Kasumi-1 (cell line): ENCODE measurements around the gene RNASEH2B.

Source experiments
- DNase-seq, 2 experiments: peaks; one replicate each; lab custom pipeline; 2025; lab: John Stamatoyannopoulos, UW

Gene RNASEH2B

GRCh38 chr13:50909605-50910484, at the start of gene RNASEH2B:
Gene RNASEH2B, plus strand, starts transcription at chr13:50909791. Its CDS starts 286 bp downstream, at chr13:50910077.
- DNase-seq, result peak; percentile 56 to 67

GRCh38 chr13:50864492-50864891, 45.1 kb upstream of the RNASEH2B start:
- DNase-seq, result no peak

- DNase-seq, result no peak
Measured at GRCh38 chr13:50866817-50867636, 42.6 kb upstream of the RNASEH2B start.

GRCh38 chr13:50867637-50867945, 42.0 kb upstream of the RNASEH2B start:
- no peak for DNase-seq

- no peak for DNase-seq
Measured at GRCh38 chr13:50871405-50871804, 38.2 kb upstream of the RNASEH2B start.

GRCh38 chr13:50873467-50873866, 36.1 kb upstream of the RNASEH2B start:
- DNase-seq, result no peak

- no peak for DNase-seq
Measured at GRCh38 chr13:50873991-50874390, 35.6 kb upstream of the RNASEH2B start.

GRCh38 chr13:50882816-50883435, 26.7 kb upstream of the RNASEH2B start:
- peak; percentile 7 to 16 for DNase-seq

GRCh38 chr13:50883728-50884127, 25.9 kb upstream of the RNASEH2B start:
- no peak for DNase-seq

GRCh38 chr13:50884265-50884664, 25.3 kb upstream of the RNASEH2B start:
- DNase-seq, result peak in 1 of 2 experiments; percentile 9

GRCh38 chr13:50887151-50887550, 22.4 kb upstream of the RNASEH2B start:
- no peak for DNase-seq

- no peak for DNase-seq
Measured at GRCh38 chr13:50888362-50888761, 21.2 kb upstream of the RNASEH2B start.

GRCh38 chr13:50889317-50889716, 20.3 kb upstream of the RNASEH2B start:
- no peak for DNase-seq

GRCh38 chr13:50891206-50891605, 18.4 kb upstream of the RNASEH2B start:
- no peak for DNase-seq

GRCh38 chr13:50892210-50892944, 17.2 kb upstream of the RNASEH2B start:
- DNase-seq, result peak; percentile 68 to 78

- DNase-seq, result peak; percentile 86 to 88
Measured at GRCh38 chr13:50893211-50893852, 16.3 kb upstream of the RNASEH2B start.

GRCh38 chr13:50894012-50894411, 15.6 kb upstream of the RNASEH2B start:
- peak; percentile 55 to 65 for DNase-seq

GRCh38 chr13:50894504-50894903, 15.1 kb upstream of the RNASEH2B start:
- DNase-seq, result no peak

GRCh38 chr13:50898338-50898737, 11.3 kb upstream of the RNASEH2B start:
- DNase-seq, result peak; percentile 34 to 58

GRCh38 chr13:50901701-50902100, 7.9 kb upstream of the RNASEH2B start:
- DNase-seq, result no peak

- DNase-seq, result no peak
Measured at GRCh38 chr13:50905256-50905655, 4.3 kb upstream of the RNASEH2B start.
